OCI-LY1 (cell line): ENCODE measurements around the gene SDR39U1.
A peak's percentile ranks its signal among the peaks of the same experiment; 100 is the strongest.
"Not testable (repeated sequence)": the region's sequence is repeated elsewhere in the genome, so short reads cannot be mapped to it uniquely, and the experiment has no call there.

ENCODE experiments used
- H2AFZ ChIP-seq: fragments of 200-600 bp; sonication (generic), shearing (Covaris generic); 2 replicates; pipeline ENCODE4 v1.6.0; 2014; ENCODE audit warnings: antibody characterized with exemption, mild to moderate bottlenecking, low read length
- H3F3A ChIP-seq: fragments of 200-600 bp; sonication (generic), shearing (Covaris generic); 2 replicates; pipeline ENCODE4 v1.6.0; 2014; ENCODE audit warnings: mild to moderate bottlenecking, antibody characterized with exemption, low read length, moderate library complexity; ENCODE audit not compliant: insufficient read depth
- H3K27ac ChIP-seq: fragments of 200-600 bp; sonication (generic); 2 replicates; pipeline ENCODE4 v1.5.1; 2014; ENCODE audit warnings: low read length, mixed run types, mild to moderate bottlenecking, low read depth; ENCODE audit not compliant: poor library complexity, severe bottlenecking
- H3K27me3 ChIP-seq: fragments of 200-600 bp; sonication (generic); 2 replicates; pipeline ENCODE4 v1.6.0; 2014; ENCODE audit warnings: antibody characterized with exemption, mild to moderate bottlenecking, low read length, moderate library complexity; ENCODE audit not compliant: insufficient read depth
- H3K36me3 ChIP-seq: fragments of 200-600 bp; sonication (generic); 2 replicates; pipeline ENCODE4 v1.6.1; 2014; ENCODE audit warnings: mild to moderate bottlenecking, antibody characterized with exemption, low read length, moderate library complexity, mixed read lengths; ENCODE audit not compliant: insufficient read depth
- H3K4me1 ChIP-seq: fragments of 200-600 bp; sonication (generic); 2 replicates; pipeline ENCODE4 v1.5.1; 2014; ENCODE audit warnings: mild to moderate bottlenecking, low read length, moderate library complexity; ENCODE audit not compliant: insufficient read depth, severe bottlenecking
- H3K4me2 ChIP-seq: fragments of 200-600 bp; sonication (generic), shearing (Covaris generic); 2 replicates; pipeline ENCODE4 v1.6.1; 2014; ENCODE audit warnings: low read length
- H3K4me3 ChIP-seq: fragments of 200-600 bp; sonication (generic); 2 replicates; pipeline ENCODE4 v1.5.1; 2014; ENCODE audit warnings: low read length, low read depth, mild to moderate bottlenecking, mixed read lengths; ENCODE audit not compliant: poor library complexity, severe bottlenecking
- H3K79me2 ChIP-seq: fragments of 200-600 bp; shearing (Covaris generic); 2 replicates; pipeline ENCODE4 v1.6.1; 2016; ENCODE audit warnings: mixed run types, low read length, mixed read lengths; ENCODE audit not compliant: insufficient read depth
- H3K9ac ChIP-seq: fragments of 200-600 bp; sonication (generic), shearing (Covaris generic); 2 replicates; pipeline ENCODE4 v1.6.1; 2014; ENCODE audit warnings: mild to moderate bottlenecking, low read length, mixed read lengths
- H3K9me2 ChIP-seq: fragments of 200-600 bp; sonication (generic), shearing (Covaris generic); 2 replicates; pipeline ENCODE4 v1.6.1; 2014; ENCODE audit warnings: low read depth, mild to moderate bottlenecking, low read length, mixed read lengths
- H3K9me3 ChIP-seq: fragments of 200-600 bp; shearing (Covaris generic); 2 replicates; pipeline ENCODE4 v1.6.1; 2014; ENCODE audit warnings: low read length, mixed read lengths
- H4K20me1 ChIP-seq: fragments of 200-600 bp; sonication (generic), shearing (Covaris generic); 2 replicates; pipeline ENCODE4 v1.6.0; 2016; ENCODE audit warnings: mild to moderate bottlenecking, low read length; ENCODE audit not compliant: insufficient read depth
- CTCF ChIP-seq: fragments of 200-600 bp; sonication (generic), shearing (Covaris generic); IDR thresholded peaks from 2 replicates; pipeline ENCODE4 v1.5.1; 2017; ENCODE audit warnings: mild to moderate bottlenecking, antibody characterized with exemption, low read length, moderate library complexity, mixed read lengths
- EZH2 ChIP-seq: fragments of 200-600 bp; sonication (generic), shearing (Covaris generic); IDR thresholded peaks from 2 replicates; pipeline ENCODE4 v1.8.0; 2017; ENCODE audit warnings: borderline replicate concordance, mixed run types, mild to moderate bottlenecking, antibody characterized with exemption, low read length, moderate library complexity, mixed read lengths

SDR39U1 gene

GRCh38 chr14:24442240-24443052, at the start of gene SDR39U1:
Gene SDR39U1 (minus strand): TSS chr14:24442776. CDS start chr14:24442769, 7 bp downstream.
- H4K20me1 ChIP-seq, result no peaks in the 10 kb centered on the region
- peak within 1 kb of the TSS; percentile 94 for H3K9ac ChIP-seq
- TF ChIP-seq CTCF, result peak; percentile 15; the same call in 1 of the 2 replicates
- no peak for TF ChIP-seq EZH2
- peaks cover 30% of the 10 kb centered on the region for H3K4me1 ChIP-seq
- H3K4me2 ChIP-seq, result peak within 1 kb of the TSS; percentile 95
- peak within 1 kb of the TSS; percentile 78 for H3K4me3 ChIP-seq
- no peaks in the 10 kb centered on the region; the same call in 1 of the 2 replicates for H3F3A ChIP-seq
- 0 out of 2 replicates have a peak, but pooled peaks cover 6% of the 10 kb centered on the region for H3K79me2 ChIP-seq
- no peaks in the 10 kb centered on the region for H3K9me3 ChIP-seq
- H3K9me2 ChIP-seq, result no peaks in the 10 kb centered on the region
- no peaks in the 10 kb centered on the region for H3K27me3 ChIP-seq
- no peak within 1 kb of the TSS for H2AFZ ChIP-seq
- H3K27ac ChIP-seq, result peak within 1 kb of the TSS; percentile 72
- peaks cover 47% of the 10 kb centered on the region for H3K36me3 ChIP-seq

GRCh38 chr14:24491586-24492408, 49.2 kb upstream of the SDR39U1 start:
- not testable (repeated sequence) for H4K20me1 ChIP-seq, H3K9me2 ChIP-seq, H3K27ac ChIP-seq, H3K4me2 ChIP-seq, H3K27me3 ChIP-seq, H3K9ac ChIP-seq, H3K4me1 ChIP-seq, H3F3A ChIP-seq, H2AFZ ChIP-seq, H3K4me3 ChIP-seq, H3K9me3 ChIP-seq, H3K36me3 ChIP-seq, H3K79me2 ChIP-seq

- Histone ChIP-seq H3K9me3 (no peaks in the 10 kb centered on the region), H3K27me3 (no peaks in the 10 kb centered on the region), H2AFZ (no peak overlapping the region), H4K20me1 (no peaks in the 10 kb centered on the region), H3K4me3 (no peak overlapping the region), H3K4me1 (peaks cover 16% of the 10 kb centered on the region), H3K9ac (no peak overlapping the region), H3K9me2 (no peaks in the 10 kb centered on the region), H3K27ac (no peak overlapping the region), H3K4me2 (peak overlapping the region; percentile 18; the same call in 1 of the 2 replicates), H3F3A (no peaks in the 10 kb centered on the region), H3K36me3 (no peaks in the 10 kb centered on the region), H3K79me2 (no peaks in the 10 kb centered on the region)
- TF ChIP-seq EZH2 (no peak), CTCF (no peak)
Measured at GRCh38 chr14:24483604-24484252, 41.2 kb upstream of the SDR39U1 start.

- H3K4me1 ChIP-seq, result peaks cover 16% of the 10 kb centered on the region
- H3K9me2 ChIP-seq, H3K4me2 ChIP-seq, H3K4me3 ChIP-seq, H3K9ac ChIP-seq, H3K9me3 ChIP-seq, H3K27me3 ChIP-seq, H3K27ac ChIP-seq, H3F3A ChIP-seq, H3K36me3 ChIP-seq, H2AFZ ChIP-seq, H3K79me2 ChIP-seq, H4K20me1 ChIP-seq: not testable (repeated sequence)
Measured at GRCh38 chr14:24482699-24483303, 40.2 kb upstream of the SDR39U1 start.
